CD8-positive, alpha-beta memory T cell (primary cell): ENCODE measurements around the gene SERPINA9. TPM values are rescaled to one million over a fixed set of nuclear protein-coding genes. Genes with fewer than 3 reads are reported as not detected.

Experiments
- CTCF ChIA-PET: fragments of 350-600 bp; sonication (Branson Sonifier 250); formaldehyde crosslinking; loops from one replicate; lab custom pipeline; 2021; ENCODE audit warnings: antibody characterized with exemption; lab: Charles Lee
- POLR2A ChIA-PET: fragments of 350-600 bp; sonication (Branson Sonifier 250); formaldehyde crosslinking; loops from one replicate; lab custom pipeline; 2021; ENCODE audit warnings: antibody characterized with exemption; lab: Charles Lee
- DNase-seq, 5 donors: peaks; one replicate each; pipeline versions ENCODE4 v3.0.0 to v3.0.0-alpha.2; 2020 to 2022; ENCODE audit warnings: mixed read lengths in 1 of 5
- H3K27ac ChIP-seq: one replicate; pipeline ENCODE4 v1.7.0; 2013; ENCODE audit warnings: low read depth, mild to moderate bottlenecking, low read length, moderate library complexity
- H3K27me3 ChIP-seq: 2 replicates; pipeline ENCODE4 v1.7.0; 2013; ENCODE audit warnings: low read length, mild to moderate bottlenecking; ENCODE audit not compliant: insufficient read depth, poor library complexity, severe bottlenecking
- H3K36me3 ChIP-seq: 2 replicates; pipeline ENCODE4 v1.7.0; 2013; ENCODE audit warnings: mild to moderate bottlenecking, low read length, moderate library complexity; ENCODE audit not compliant: insufficient read depth
- H3K4me1 ChIP-seq: 2 replicates; pipeline ENCODE4 v1.7.0; 2013; ENCODE audit warnings: mild to moderate bottlenecking, low read length, moderate library complexity; ENCODE audit not compliant: insufficient read depth
- H3K4me3 ChIP-seq: 2 replicates; pipeline ENCODE4 v1.7.0; 2013; ENCODE audit warnings: mild to moderate bottlenecking, low read length
- H3K9me3 ChIP-seq: 2 replicates; pipeline ENCODE4 v1.7.0; 2013; ENCODE audit warnings: mild to moderate bottlenecking, low read length
- H3K27ac Mint-ChIP-seq, 8 donors: one replicate each; pipeline ENCODE4 v1.8.0; 2020 to 2021; ENCODE audit warnings: mixed read lengths in 8 of 8, mild to moderate bottlenecking in 6 of 8, inconsistent platforms in 3 of 8, moderate library complexity in 3 of 8
- H3K27me3 Mint-ChIP-seq, 2 donors: one replicate each; pipeline ENCODE4 v1.8.0; 2020 to 2021; ENCODE audit warnings: mixed read lengths in 2 of 2, mild to moderate bottlenecking in 1 of 2, moderate library complexity in 1 of 2
- H3K36me3 Mint-ChIP-seq, 3 donors: one replicate each; pipeline ENCODE4 v1.8.0; 2020 to 2021; ENCODE audit warnings: mixed read lengths in 3 of 3, inconsistent platforms in 1 of 3, mild to moderate bottlenecking in 1 of 3
- H3K4me1 Mint-ChIP-seq, 3 donors: one replicate each; pipeline ENCODE4 v1.8.0; 2020 to 2021; ENCODE audit warnings: mixed read lengths in 3 of 3, inconsistent platforms in 1 of 3, mild to moderate bottlenecking in 1 of 3
- H3K4me3 Mint-ChIP-seq, 7 donors: one replicate each; pipeline ENCODE4 v1.8.0; 2020 to 2021; ENCODE audit warnings: mixed read lengths in 7 of 7, mild to moderate bottlenecking in 6 of 7, moderate library complexity in 4 of 7, inconsistent platforms in 2 of 7
- H3K9me3 Mint-ChIP-seq, 5 donors: one replicate each; pipeline ENCODE4 v1.8.0; 2020 to 2022; ENCODE audit warnings: mixed read lengths in 5 of 5, mild to moderate bottlenecking in 3 of 5, moderate library complexity in 2 of 5, inconsistent platforms in 1 of 5
- polyA plus RNA-seq: library from polyadenylated mRNA; unstranded; fragments of 300-500 nt; fragmentation: Illumina TruSeq; gene quantifications from one replicate; pipeline ENCODE4 v1.2.3, GENCODE V29; 2021
- total RNA-seq, 2 experiments: library from RNA; stranded (reverse); gene quantifications; one replicate each; pipeline ENCODE4 v1.2.3, GENCODE V29; 2021

The SERPINA9 gene
- total and polyA plus RNA-seq, 3 experiments from 2014 or later, result not detected

GRCh38 chr14:94455928-94456327 is 20.1 kb downstream of the SERPINA9 start:
- Histone ChIP-seq H3K9me3 (no peaks in the 10 kb centered on the region), H3K36me3 (no peaks in the 10 kb centered on the region), H3K4me3 (no peak overlapping the region), H3K27ac (no peak overlapping the region), H3K4me1 (no peaks in the 10 kb centered on the region), H3K27me3 (no peaks in the 10 kb centered on the region)
- peaks cover 0 to 10% (median 3%) of the 10 kb centered on the region in 5 donors for H3K9me3 Mint-ChIP-seq
- no peaks in the 10 kb centered on the region for H3K36me3 Mint-ChIP-seq
- ChIA-PET POLR2A (no interaction called here), CTCF (interaction anchor here (1.8 kb wide), 1 partner anchor 30 kb away, joined by 3 read pairs; no protein-coding TSS in a partner anchor)
- H3K27ac Mint-ChIP-seq, result no peak overlapping the region
- no peak for DNase-seq
- no peak overlapping the region for H3K4me3 Mint-ChIP-seq
- H3K4me1 Mint-ChIP-seq, result no peaks in the 10 kb centered on the region
- H3K27me3 Mint-ChIP-seq, result peaks cover 4 to 60% of the 10 kb centered on the region in 2 donors

- POLR2A ChIA-PET, result no interaction called here
- H3K4me1 ChIP-seq, result no peaks in the 10 kb centered on the region
- DNase-seq, result no peak
- Mint-ChIP-seq H3K4me3 (no peak overlapping the region), H3K27me3 (peaks cover 4 to 42% of the 10 kb centered on the region in 2 donors), H3K4me1 (no peaks in the 10 kb centered on the region), H3K36me3 (no peaks in the 10 kb centered on the region), H3K9me3 (peaks cover 0 to 8% (median 1%) of the 10 kb centered on the region in 5 donors), H3K27ac (no peak overlapping the region)
- no peaks in the 10 kb centered on the region for H3K27me3 ChIP-seq
- H3K4me3 ChIP-seq, result no peak overlapping the region
- no peak overlapping the region for H3K27ac ChIP-seq
- H3K9me3 ChIP-seq, result no peaks in the 10 kb centered on the region
- H3K36me3 ChIP-seq, result no peaks in the 10 kb centered on the region
- CTCF ChIA-PET, result no interaction called here
Observed at GRCh38 chr14:94451826-94452225, 24.2 kb downstream of the SERPINA9 start.

GRCh38 chr14:94451091-94451771 is 24.8 kb downstream of the SERPINA9 start:
- Mint-ChIP-seq H3K27ac (no peak overlapping the region), H3K4me3 (no peak overlapping the region), H3K4me1 (no peaks in the 10 kb centered on the region), H3K36me3 (no peaks in the 10 kb centered on the region), H3K9me3 (peaks cover 0 to 8% (median 0%) of the 10 kb centered on the region in 5 donors), H3K27me3 (peaks cover 4 to 36% of the 10 kb centered on the region in 2 donors)
- ChIA-PET POLR2A (no interaction called here), CTCF (no interaction called here)
- Histone ChIP-seq H3K4me1 (no peaks in the 10 kb centered on the region), H3K36me3 (no peaks in the 10 kb centered on the region), H3K27me3 (no peaks in the 10 kb centered on the region), H3K4me3 (no peak overlapping the region), H3K9me3 (no peaks in the 10 kb centered on the region), H3K27ac (no peak overlapping the region)
- no peak for DNase-seq

- CTCF ChIA-PET, result no interaction called here
- no peaks in the 10 kb centered on the region for H3K36me3 Mint-ChIP-seq
Observed at GRCh38 chr14:94450722-94451090, 25.3 kb downstream of the SERPINA9 start.

GRCh38 chr14:94449930-94450329 is 26.1 kb downstream of the SERPINA9 start:
- no peaks in the 10 kb centered on the region for H3K36me3 ChIP-seq
- H3K36me3 Mint-ChIP-seq, result no peaks in the 10 kb centered on the region
- H3K27me3 ChIP-seq, result no peaks in the 10 kb centered on the region
- H3K27ac ChIP-seq, result no peak overlapping the region
- H3K9me3 Mint-ChIP-seq, result peaks cover 0 to 7% (median 0%) of the 10 kb centered on the region in 5 donors
- no peaks in the 10 kb centered on the region for H3K9me3 ChIP-seq
- ChIA-PET CTCF (no interaction called here), POLR2A (no interaction called here)
- no peaks in the 10 kb centered on the region for H3K4me1 ChIP-seq
- H3K27me3 Mint-ChIP-seq, result peaks cover 4 to 27% of the 10 kb centered on the region in 2 donors
- no peak for DNase-seq
- peak overlapping the region in 1 of 8 donors; percentile 6 for H3K27ac Mint-ChIP-seq
- H3K4me3 Mint-ChIP-seq, result no peak overlapping the region
- no peaks in the 10 kb centered on the region for H3K4me1 Mint-ChIP-seq
- H3K4me3 ChIP-seq, result no peak overlapping the region

More at GRCh38 chr14:94450722-94451090, 25.3 kb downstream of the SERPINA9 start:
- H3K4me3 ChIP-seq, result no peak overlapping the region
- no peak overlapping the region for H3K27ac Mint-ChIP-seq
- peaks cover 4 to 31% of the 10 kb centered on the region in 2 donors for H3K27me3 Mint-ChIP-seq
- no peak for DNase-seq
- H3K9me3 Mint-ChIP-seq, result peaks cover 0 to 8% (median 0%) of the 10 kb centered on the region in 5 donors
- no peaks in the 10 kb centered on the region for H3K4me1 Mint-ChIP-seq
- POLR2A ChIA-PET, result no interaction called here
- no peaks in the 10 kb centered on the region for H3K9me3 ChIP-seq
- H3K27me3 ChIP-seq, result no peaks in the 10 kb centered on the region
- H3K4me1 ChIP-seq, result no peaks in the 10 kb centered on the region
- no peak overlapping the region for H3K4me3 Mint-ChIP-seq
- H3K36me3 ChIP-seq, result no peaks in the 10 kb centered on the region
- no peak overlapping the region for H3K27ac ChIP-seq

- no peak for DNase-seq
- POLR2A ChIA-PET, result no interaction called here
- Histone ChIP-seq H3K4me3 (no peak overlapping the region), H3K27ac (no peak overlapping the region), H3K27me3 (no peaks in the 10 kb centered on the region), H3K36me3 (no peaks in the 10 kb centered on the region), H3K9me3 (no peaks in the 10 kb centered on the region), H3K4me1 (no peaks in the 10 kb centered on the region)
- CTCF ChIA-PET, result no interaction called here
- Mint-ChIP-seq H3K4me3 (no peak overlapping the region), H3K9me3 (no peaks in the 10 kb centered on the region), H3K27me3 (peaks cover 4 to 17% of the 10 kb centered on the region in 2 donors), H3K36me3 (no peaks in the 10 kb centered on the region), H3K27ac (no peak overlapping the region), H3K4me1 (no peaks in the 10 kb centered on the region)
Observed at GRCh38 chr14:94448071-94448808, 27.8 kb downstream of the SERPINA9 start.

GRCh38 chr14:94447206-94447605 is 28.8 kb downstream of the SERPINA9 start:
- H3K4me1 Mint-ChIP-seq, result no peaks in the 10 kb centered on the region
- Histone ChIP-seq H3K27ac (no peak overlapping the region), H3K4me3 (no peak overlapping the region), H3K4me1 (no peaks in the 10 kb centered on the region), H3K9me3 (no peaks in the 10 kb centered on the region), H3K27me3 (no peaks in the 10 kb centered on the region), H3K36me3 (no peaks in the 10 kb centered on the region)
- POLR2A ChIA-PET, result no interaction called here
- H3K36me3 Mint-ChIP-seq, result no peaks in the 10 kb centered on the region
- H3K4me3 Mint-ChIP-seq, result no peak overlapping the region
- no peak overlapping the region for H3K27ac Mint-ChIP-seq
- no peaks in the 10 kb centered on the region for H3K9me3 Mint-ChIP-seq
- peaks cover 4 to 19% of the 10 kb centered on the region in 2 donors for H3K27me3 Mint-ChIP-seq
- CTCF ChIA-PET, result no interaction called here
- no peak for DNase-seq

- POLR2A ChIA-PET, result no interaction called here
- no peak overlapping the region for H3K27ac Mint-ChIP-seq
- CTCF ChIA-PET, result no interaction called here
Observed at GRCh38 chr14:94446126-94446525, 29.9 kb downstream of the SERPINA9 start.

More at GRCh38 chr14:94446126-94446525, 29.9 kb downstream of the SERPINA9 start:
- H3K9me3 Mint-ChIP-seq, result peaks cover 0 to 1% (median 0%) of the 10 kb centered on the region in 5 donors
- Histone ChIP-seq H3K27ac (no peak overlapping the region), H3K4me1 (no peaks in the 10 kb centered on the region), H3K4me3 (no peak overlapping the region), H3K9me3 (no peaks in the 10 kb centered on the region), H3K27me3 (no peaks in the 10 kb centered on the region), H3K36me3 (no peaks in the 10 kb centered on the region)
- H3K36me3 Mint-ChIP-seq, result no peaks in the 10 kb centered on the region
- peaks cover 6 to 23% of the 10 kb centered on the region in 2 donors for H3K27me3 Mint-ChIP-seq
- no peak overlapping the region for H3K4me3 Mint-ChIP-seq
- DNase-seq, result no peak
- no peaks in the 10 kb centered on the region for H3K4me1 Mint-ChIP-seq
